UCSD-AML1 (cell line): ENCODE results near the gene SPC24.
A peak's percentile ranks its signal among the peaks of the same experiment; 100 is the strongest.
"Not testable (repeated sequence)": the region's sequence is repeated elsewhere in the genome, so short reads cannot be mapped to it uniquely, and the experiment has no call there.

Source experiments
- DNase-seq: peaks from one replicate; lab custom pipeline; 2025; ENCODE audit not compliant: unreplicated experiment; lab: John Stamatoyannopoulos, UW

SPC24 gene

DNA sequence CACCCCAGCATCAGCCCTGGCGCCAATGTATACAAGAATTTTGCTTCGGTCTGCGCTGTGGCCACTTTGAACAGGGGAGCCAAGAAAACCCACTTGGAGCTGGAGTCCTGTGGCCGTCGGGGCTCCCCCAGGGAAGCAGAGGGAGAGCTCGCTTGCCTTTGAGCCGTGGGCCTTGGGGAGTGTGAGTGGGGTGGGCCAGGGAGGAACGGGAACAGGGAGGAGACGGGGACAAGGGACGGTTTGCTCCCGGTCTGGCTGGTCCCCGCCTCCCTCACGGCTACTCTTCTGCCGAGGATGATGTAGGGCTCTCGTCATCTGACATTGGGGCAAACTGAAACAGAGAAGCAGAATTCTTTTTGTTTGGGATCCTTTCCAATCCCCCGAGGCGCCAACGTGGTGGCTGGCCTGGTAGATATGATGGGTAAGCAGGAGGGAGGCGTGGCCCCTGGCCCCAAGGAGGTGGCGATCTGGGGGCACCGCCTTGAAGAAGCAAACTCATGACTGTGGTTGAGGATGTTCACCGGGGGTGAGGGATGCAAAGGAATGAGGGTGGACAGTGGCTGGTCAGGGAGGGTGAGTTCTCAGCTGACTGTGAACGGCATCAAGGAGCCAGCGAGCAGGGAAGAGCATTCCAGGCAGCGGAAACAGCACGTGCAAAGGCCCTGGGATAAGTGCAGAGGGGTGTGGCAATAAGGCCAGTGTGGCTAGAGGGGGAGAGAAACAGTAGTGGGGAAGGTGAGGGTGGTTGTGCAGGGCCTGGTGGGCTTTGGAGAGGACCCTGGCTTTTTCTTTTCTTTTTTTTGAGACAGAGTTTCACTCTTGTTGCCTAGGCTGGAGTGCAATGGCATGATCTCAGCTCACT is 10.9 kb upstream of the SPC24 start:
- no peak for DNase-seq

DNA sequence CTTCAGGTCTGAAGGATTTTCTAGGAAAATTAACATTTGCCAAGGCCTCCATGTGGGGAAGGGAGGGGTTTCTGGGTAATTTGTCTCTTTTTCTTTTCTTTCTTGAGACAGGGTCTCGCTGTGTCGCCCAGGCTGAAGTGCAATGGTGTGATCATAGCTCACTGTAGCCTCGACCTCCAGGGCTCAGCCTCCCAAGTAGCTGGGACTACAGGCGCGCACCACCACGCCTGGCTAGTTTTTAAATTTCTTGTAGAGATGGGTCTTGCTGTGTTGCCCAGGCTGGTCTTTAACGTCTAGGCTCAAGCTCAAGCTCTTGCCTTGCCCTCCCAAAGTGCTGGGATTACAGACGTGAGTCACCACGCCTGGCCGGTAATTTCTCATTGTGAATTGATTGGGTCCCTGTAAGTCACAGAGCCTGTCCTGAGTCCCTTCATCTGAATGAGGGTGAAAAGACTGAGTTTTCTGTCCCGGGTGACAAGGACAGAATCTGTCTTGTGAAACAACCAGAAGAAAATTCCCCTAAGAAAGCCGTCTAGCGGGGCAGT is 10.0 kb upstream of the SPC24 start:
- DNase-seq = no peak

DNA sequence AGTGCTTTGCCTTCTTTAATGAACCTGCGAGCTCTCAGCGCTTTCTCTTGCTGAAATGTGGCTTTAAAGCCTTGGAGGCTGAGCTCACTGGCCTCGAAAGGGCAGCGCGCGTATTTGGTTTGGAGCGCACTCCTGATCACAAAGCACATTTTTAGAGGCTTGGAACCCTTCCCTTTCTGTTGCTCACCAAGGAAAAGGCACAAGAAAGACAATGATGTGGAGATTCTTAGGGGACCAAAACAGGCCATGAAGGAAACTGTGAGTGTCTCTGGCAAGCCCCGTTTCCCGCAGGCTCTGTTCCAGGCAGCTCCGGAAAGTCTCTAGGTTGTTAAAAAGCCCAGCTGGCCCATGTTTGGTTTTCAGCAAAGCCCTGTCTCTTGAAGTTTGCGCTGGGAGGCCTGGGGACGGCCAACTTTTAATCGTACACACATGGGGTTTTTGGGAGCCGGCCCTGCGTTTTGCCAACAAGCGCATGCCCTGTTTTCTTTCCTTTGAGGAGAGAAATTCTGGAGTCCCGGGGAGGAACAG is 9.4 kb upstream of the SPC24 start:
- DNase-seq = no peak

DNA sequence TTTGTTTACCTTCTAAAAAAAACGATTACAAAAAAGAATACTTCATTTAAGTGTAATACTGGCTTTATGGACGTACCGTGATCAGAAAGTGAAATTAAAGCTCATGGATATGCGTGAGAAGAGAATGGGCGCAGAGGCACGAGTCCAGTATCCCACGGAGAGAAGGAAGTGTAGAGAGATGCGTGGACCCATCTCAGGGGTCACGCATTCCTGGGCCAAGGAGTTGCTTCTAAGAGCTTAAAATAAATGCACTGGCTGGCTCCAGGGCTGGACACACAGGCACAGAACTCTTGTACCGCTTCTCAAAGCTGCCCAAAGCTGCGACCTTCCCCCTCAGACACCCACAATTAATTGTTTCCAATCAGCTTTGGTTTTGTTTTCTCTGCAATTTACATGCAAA is 8.7 kb upstream of the SPC24 start:
- no peak for DNase-seq

DNA sequence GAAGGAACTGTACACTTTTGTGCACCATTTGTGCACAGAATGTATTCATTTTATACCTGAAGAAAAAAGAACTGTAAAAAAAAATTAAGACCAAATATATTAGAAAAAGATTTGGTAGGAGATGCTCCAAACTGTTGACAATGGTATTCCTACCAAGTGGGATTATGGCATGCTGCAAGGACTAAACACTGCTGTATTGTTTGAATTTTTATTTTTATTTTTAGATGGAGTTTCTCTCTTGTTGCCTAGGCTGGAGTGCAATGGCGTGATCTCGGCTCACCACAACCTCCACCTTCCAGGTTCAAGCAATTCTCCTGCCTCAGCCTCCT is 4.8 kb upstream of the SPC24 start:
- not testable (repeated sequence) for DNase-seq

DNA sequence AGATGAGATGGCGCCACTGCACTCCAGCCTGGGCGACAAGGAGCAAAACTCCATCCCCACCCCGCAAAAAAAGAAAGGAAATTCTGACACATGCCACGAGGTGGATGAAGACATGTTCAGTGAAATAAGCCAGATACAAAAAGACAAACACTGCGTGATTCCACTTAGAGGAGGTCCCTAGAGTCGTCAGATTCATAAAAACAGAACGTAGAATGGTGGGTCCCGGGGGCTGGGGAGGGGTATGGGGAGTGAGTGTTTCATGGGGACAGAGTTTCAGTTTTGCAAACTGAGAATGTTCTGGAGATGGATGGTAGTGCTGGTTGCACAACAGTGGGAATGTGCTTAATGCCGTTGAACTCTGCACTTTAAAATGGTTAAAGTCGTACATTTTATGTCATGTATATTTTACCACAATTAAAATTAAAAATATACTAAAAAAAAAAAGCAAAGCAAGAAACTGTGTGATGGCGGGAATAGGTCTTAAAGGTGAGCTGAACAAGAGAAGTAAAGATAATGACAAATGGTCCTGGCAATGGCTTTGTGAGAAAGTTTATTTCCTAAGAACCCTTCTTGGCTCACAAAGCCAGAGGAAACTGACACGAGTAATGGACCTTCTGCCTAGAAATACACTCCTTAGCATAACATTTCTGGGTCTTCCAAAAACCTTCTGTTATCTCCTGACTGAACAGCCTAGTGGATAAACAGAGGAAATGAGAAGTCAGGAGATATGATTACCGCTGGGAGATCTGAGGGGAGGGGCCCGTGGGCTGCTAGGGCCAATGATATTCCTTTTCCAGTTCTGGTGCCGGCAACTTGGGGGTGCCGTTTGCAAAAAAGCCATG is 4.2 kb upstream of the SPC24 start:
- DNase-seq = no peak

DNA sequence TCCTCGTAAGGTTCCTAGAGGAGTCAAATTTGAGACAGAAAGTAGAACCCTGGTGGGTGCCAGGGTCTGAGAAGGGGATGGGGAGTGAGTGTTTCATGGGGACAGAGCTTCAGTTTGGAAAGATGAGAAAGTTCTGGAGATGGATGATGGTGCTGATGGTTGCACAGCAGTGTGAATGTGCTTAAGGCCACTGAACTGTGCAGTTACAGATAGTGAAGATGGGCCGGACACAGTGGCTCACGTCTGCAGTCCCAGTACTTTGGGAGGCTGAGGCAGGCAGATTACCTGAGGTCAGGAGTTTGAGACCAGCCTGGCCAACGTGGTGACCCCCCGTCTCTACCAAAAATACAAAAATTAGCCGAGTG is 917 bp downstream of the SPC24 start:
- no peak for DNase-seq

DNA sequence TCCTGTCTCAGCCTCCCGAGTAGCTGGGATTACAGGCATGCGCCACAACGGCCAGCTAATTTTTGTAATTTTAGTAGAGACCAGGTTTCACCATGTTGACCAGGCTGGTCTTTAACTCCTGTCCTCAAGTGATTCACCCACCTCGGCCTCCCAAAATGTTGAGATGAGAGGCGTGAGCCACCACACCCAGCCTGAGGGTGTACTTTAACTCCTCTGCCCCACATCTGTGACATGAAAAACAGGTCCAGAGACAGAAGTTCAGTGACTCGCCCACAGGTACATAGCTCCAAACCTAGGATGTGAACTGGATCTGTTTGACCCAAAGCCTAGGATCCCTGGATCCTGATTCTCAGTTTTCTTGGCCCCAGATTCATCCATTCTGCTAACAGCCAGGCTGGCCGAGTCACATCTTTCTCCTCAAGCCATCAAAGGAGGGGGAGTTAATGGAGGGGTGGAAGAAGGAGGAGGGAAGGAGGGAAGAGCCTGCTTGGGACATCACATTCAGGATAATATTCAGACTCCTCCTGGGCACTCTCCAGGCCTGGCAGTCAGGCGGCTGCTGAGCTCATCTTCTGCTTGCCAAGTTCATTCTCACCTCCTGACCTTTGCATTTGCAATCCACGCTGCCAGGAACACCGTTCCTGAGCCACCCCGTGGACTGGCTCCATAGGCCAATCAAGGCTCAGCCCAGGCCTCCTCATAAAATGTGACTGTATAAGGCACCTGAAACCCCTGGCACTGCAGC is 3.1 kb downstream of the SPC24 start:
- no peak for DNase-seq

DNA sequence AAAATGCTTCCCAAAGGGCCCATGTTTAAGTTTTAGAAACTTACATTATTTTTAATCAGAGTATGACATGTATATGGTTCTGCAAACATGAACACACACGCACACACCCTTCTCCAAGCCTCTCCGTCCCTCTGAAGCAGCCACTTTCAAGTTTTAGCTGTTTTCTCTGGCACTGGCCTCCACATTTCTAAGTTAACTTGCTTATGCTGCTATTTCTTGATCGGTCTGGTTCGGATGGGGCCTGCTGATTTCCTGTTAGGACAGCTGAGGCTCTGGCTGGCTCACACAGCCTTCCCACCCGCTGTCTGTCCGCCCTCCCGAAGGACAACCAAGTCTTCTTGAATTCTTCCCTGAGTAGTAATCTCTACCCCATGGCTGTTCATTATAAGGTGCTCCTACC is 4.4 kb downstream of the SPC24 start:
- no peak for DNase-seq

DNA sequence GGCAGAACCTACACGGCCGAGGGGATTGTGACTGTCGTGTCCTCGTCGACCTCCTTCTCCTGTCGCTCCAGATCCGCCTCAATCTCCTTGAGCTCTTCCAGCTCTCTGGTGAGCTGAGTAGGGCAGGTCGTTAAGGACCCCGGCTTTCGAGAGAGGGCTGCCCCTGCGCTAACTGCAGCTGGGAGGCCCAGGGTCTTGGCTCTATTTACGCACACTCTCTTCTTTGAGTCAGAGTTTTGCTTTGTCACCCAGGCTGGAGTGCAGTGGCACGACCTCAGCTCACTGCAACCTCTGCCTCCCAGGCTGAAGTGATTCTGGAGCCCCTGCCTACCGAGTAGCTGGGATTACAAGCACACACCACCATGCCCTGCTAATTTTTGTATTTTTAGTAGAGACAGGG is 7.6 kb downstream of the SPC24 start:
- no peak for DNase-seq

DNA sequence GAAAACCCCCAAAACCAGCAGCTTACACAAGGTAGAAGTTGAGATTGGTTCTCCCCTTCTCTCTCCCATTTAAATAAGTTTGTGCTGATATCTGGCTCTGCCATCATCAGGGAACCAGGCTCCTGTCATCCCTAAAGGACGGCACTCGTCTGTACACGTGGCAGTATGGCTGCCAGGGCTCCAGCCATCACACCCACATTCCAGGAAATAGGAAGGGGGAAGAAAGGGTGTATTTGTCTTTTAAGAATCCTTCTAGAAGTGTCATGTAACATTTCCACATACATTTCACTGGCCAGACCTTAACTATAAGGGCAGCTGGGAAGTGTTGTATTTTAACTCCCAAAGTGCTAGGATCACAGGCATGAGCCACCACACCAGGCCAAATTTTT is 10.1 kb downstream of the SPC24 start:
- no peak for DNase-seq

DNA sequence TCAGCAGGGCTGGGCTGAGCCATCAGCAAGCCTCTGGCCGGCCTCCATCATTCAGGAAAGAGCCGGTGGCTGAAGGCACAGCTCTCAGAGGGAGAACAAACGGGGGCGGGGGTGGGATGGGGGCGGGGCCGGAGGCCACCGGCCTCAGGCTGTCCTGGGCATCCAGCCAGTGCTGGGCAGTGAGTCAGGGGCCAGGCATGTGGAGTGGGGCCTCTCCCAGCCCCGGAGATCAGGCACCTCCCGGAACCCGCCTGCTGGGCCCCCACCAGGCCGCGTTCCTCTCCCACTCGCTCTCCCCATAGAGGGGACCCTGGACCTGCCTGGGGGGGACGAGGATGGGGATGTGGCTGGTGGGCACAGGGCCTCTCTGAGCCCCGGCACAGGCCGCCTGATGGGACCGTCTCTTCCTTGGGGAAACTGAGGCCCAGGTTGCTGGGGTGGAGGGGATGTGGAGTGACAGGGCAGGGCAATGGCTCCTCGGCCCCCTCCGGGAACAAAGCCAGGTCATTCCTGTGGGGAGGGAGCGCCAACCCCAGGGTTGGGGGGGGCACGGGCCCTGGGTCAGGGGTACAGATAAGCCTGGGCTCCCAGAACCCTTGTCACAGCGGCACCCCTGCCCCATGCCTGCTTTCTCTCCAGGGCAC is 12.9 kb downstream of the SPC24 start:
- DNase-seq = no peak

DNA sequence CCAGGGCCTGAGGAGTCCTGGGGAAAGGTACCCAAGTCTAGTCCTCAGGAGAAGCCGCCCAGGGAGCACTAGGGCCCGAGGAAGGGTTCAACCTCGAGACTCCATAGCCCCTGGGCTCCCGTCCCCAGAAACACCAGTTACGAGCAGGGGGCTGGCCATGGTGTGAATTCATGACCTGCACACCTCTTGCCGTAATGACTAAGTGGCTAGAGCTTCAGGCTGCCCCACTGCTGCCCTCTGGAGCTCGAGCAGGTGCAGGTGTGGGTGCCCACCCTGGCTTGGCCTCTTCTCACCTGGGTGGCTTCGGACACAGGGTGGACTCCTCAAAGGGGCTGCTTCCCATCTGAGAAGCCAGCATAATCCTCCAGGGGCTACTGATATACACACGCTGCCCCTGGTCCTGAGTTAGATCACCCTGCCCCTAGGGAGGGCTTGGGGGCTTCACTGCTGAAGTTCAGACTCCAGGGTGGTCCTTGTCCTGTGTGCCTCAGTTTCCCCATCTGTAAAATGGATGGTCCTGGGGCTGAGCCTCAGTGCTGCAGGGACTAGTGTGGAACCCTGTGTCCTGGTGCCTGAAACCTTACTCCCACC is 13.6 kb downstream of the SPC24 start:
- no peak for DNase-seq

DNA sequence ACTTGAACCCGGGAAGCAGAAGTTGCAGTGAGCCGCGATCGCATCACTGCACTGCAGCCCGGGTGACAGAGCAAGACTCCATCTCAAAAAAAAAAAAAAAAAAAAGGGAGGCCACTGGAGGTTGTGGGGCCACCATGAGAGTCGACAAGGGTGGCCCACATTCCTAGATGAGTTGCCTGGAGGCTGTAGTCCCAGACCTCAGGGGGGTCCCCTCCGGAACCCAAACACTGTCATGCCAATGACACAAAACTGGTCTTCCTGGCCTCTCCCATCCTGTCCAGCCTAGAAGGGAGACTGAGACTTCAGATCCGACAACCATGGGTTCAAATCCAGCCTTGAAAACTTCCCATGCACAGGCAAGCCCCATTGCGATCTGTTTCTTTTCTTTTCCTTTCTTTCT is 14.7 kb downstream of the SPC24 start:
- no peak for DNase-seq

DNA sequence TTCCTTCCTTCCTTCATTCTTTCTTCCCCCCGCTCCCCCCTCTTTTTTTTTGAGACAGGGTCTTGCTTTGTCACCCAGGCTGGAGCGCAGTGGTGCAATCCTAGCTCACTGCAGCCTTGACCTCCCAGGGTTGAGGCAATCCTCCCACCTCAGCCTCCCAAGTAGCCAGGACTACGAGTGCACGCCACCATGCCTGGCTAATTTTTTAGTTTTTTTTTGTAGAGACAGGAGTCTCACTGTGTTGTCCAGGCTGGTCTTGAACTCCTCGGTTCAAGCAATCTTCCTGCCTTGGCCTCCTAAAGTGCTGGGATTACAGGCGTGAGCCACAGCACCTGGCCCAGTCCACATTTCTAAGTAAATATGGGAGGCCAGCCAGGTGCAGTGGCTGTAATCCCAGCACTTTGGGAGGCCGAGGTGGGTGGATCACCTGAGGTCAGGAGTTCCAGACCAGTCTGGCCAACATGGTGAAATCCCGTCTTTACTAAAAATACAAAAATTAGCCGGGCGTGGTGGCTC is 15.5 kb downstream of the SPC24 start:
- DNase-seq = not testable (repeated sequence)

DNA sequence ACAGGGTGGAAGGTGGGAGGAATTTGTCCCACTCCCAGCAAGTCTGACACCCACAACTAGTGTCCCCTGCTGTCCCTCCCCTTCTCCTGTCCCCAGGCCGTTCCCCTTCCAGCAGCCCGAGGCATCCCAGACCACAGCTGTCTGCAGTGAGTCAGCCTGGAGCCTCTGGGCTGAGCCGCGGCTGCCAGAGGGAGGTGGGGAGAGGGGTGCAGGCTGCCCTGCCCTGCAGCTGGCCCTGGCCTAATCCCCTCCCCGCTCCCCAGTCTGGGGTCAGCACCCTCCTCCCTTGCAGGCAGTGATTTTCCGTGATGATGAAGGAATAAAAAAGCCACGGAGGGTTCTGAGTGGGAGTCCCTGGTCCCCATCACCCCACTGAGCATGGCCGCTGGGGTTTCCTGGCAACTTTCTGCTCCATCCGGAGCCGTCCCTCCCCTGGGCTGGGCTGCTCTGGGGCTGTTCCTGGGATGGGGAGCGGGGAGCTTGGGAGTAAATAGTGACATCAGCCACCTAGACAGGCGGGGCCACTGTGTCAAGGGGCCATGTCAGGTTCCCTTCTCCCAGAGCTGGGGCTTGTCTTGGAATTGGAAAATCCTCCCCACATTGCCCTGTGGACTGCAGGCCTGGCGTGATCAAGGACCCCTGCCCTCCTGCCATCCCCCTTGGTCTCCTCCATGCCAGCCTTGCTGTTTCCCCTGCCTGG is 16.8 kb downstream of the SPC24 start:
- peak; percentile 39 for DNase-seq

DNA sequence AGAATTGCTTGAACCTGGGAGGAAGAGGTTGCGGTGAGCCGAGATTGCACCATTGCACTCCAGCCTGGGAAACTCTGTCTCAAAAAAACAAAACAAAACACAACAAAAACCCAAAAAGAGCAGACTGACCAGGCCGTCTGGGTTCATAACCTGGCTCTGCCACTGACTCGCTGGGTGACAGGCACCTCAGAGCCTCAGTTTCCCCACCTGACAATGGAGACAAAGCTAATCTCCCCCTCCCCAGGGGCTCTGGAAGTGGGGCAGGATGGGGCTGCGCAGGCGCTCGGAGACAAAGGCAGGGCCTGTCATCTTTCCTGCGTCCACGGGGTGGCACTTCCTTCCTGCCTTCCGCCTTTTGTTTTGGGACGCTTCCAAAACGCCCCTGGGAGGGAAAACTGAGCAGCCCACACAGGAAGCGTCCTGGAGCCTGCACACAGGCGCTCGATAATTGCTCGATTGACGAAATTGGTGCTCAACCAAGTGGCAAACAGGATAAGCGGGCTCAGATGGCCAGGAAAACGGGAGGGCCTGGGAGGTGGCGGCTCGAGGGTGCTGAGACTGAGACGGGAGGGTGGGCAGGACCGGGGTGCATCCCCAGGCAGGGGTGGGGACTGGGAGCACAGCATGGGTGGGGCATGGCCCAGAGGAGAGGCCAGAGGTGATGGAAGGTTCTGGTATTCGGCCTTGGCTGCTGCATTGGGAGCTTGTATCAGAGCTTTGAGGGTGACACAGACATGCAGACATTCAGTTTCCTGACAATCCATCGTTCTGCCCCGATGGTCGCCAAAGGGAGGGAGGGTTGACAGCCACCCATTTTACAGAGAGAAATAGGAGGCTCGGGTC is 17.8 kb downstream of the SPC24 start:
- peak; percentile 70 for DNase-seq

DNA sequence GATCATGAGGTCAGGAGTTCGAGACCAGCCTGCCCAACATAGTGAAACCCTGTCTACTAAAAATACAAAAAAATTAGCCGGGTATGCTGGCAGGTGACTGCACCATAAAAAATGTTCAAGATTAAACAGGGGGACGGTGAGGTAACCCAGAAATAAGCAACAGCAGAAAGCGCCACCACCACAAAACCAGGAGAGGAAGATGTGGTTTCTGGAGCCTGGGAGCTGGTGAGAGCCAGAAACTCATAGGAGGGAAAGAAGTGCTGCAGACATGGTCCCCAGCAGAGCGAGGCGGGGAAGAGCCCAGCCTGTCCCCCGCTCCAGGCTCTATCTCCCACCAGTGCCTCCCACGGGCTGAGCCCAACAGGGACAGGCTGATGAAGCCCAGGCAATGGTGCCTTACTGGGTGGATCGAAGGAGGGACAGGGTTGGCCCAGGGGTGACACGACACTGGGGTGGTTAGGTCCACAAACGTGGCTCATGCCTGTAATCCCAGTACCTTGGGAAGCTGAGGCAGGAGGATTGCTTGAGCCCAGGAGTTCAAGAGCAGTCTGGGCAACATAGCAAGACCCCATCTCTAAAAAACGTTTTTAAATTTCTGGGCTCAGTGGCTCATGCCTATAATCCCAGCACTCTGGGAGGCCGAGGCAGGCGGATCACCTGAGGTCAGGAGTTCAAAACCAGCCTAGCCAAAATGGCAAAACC is 19.0 kb downstream of the SPC24 start:
- DNase-seq = peak; percentile 18
